Fibroblast of the aortic adventitia (primary cell): Measurements from ENCODE around the gene GALNT9. TPM values are rescaled to one million over a fixed set of nuclear protein-coding genes. Genes with fewer than 3 reads are reported as not detected.

ENCODE experiments used
- DNase-seq: peaks from one replicate; pipeline ENCODE4 v3.0.0-alpha.2; 2010; ENCODE audit warnings: low read depth
- H3K4me3 ChIP-seq: 2 replicates; pipeline ENCODE4 v1.5.1; 2011; ENCODE audit warnings: low read depth, mild to moderate bottlenecking, control low read depth, low read length, moderate library complexity
- CTCF ChIP-seq: IDR thresholded peaks from 2 replicates; pipeline ENCODE4 v1.5.1; 2011; ENCODE audit warnings: mild to moderate bottlenecking, low read length, control low read depth, inconsistent platforms; ENCODE audit not compliant: insufficient read depth
- total RNA-seq: library from RNA; depleted of rRNA; stranded (reverse); fragments of >200 nt; gene quantifications from 2 replicates; pipeline ENCODE4 v1.2.3, GENCODE V29; 2012; ENCODE audit warnings: low replicate concordance

Gene GALNT9
- total RNA-seq, 1 donor = not detected

- no peak for TF ChIP-seq CTCF
- DNase-seq = no peak
Observed at GRCh38 chr12:132168311-132169031, 160.9 kb downstream of the GALNT9 start.

DNA sequence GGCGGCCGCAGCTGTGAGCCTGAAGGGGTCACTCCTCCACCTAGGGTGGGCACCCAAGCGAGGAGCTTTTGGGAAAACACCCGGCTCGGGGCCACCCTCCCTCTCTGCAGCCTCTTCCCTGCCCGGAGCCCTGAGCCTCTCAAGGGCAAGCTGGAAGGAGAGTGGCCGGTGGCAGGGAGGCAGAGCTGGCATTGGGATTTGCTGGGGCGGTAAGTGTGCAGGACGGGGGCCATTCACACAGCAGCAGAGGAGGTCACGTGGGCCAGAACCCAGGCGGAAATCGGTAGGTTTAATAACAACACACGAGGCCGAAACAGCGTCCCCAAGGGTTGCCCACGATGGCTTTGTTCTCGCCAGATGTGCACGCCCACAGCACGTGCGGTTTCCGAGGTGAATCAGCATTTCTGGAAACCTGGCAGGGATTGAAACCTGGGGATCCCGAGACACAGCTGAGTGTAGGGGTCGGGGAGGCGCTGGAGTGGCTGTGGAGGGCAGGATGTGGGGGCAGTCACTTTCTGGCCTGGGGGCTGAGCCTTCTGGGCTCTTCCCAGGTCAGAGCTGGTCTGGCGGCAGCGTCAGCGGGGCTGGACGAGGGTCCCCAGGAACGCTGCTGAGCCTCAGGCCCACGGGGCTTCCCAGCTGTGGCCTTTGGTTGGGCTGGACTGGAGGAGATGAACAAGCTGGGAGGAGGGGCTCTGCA, 161.6 kb downstream of the GALNT9 start:
- TF ChIP-seq CTCF = no peak
- no peak for DNase-seq
- H3K4me3 ChIP-seq = no peak overlapping the region

More at GRCh38 chr12:132168311-132169031, 160.9 kb downstream of the GALNT9 start:
- no peak overlapping the region for H3K4me3 ChIP-seq

DNA sequence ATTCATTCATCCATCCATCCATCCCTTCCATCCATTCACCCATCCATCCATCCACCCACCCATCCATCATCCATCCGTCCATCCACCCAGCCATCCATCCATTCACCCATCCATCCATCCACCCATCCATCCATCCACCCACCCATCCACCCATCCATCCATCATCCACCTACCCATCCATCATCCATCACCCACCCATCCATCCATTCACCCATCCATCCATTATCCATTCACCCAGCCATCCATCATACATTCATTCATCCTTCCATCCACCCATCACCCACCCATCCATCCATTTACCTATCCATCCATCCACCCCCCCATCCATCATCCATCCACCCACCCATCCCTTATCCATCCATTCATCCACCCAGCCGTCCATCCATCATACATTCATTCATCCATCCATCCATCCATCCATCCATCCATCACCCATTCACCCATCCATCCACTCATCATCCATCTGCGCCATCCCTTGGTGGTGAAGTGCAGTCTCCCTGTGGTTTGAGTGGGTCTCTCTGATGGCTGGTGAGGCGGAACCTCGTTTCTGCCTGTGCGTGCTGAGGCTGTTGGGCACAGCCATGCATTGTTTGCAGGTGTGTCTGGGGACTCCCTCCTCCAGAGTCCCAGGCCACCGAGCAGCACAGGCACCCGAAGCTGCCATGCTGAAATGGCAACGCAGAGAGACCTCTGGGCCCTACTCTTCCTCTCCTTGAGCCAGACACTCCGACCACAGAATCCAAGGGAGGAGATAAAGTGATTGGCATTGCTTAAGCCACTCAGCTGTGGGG, 162.4 kb downstream of the GALNT9 start:
- no peak for TF ChIP-seq CTCF
- DNase-seq = no peak

GRCh38 chr12:132166093-132166492, 163.3 kb downstream of the GALNT9 start:
- TF ChIP-seq CTCF = no peak
- no peak for DNase-seq

More for the DNA sequence above, 162.4 kb downstream of the GALNT9 start:
- no peak overlapping the region for H3K4me3 ChIP-seq

GRCh38 chr12:132165584-132165983, 163.8 kb downstream of the GALNT9 start:
- no peak for TF ChIP-seq CTCF
- no peak overlapping the region for H3K4me3 ChIP-seq
- no peak for DNase-seq

More at GRCh38 chr12:132166093-132166492, 163.3 kb downstream of the GALNT9 start:
- no peak overlapping the region for H3K4me3 ChIP-seq

DNA sequence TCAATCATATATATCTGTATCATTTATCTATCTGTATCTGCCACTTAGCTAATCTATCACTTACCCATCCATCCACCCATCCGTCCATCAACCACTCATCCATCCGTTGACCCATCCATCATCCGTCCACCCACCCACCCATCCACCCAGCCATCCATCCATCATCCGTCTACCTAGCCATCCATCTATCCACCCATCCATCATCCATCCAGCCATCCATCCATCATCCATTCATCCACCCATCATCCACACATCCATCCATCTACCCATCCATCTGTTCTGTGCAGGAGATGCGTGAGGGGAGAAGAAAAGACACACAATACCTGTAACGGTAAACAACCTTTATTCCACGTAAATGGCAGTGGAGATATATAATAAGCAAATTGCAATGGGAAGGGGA, 165.0 kb downstream of the GALNT9 start:
- no peak overlapping the region for H3K4me3 ChIP-seq
- no peak for DNase-seq
- TF ChIP-seq CTCF = no peak
